Measurements from ENCODE around the gene TP53I13. TPM values are rescaled to one million over a fixed set of nuclear protein-coding genes. Genes with fewer than 3 reads are reported as not detected.

The TP53I13 gene
- total and polyA plus RNA-seq, 2 of the 4 experiments (the other 2 are of a cell fraction): 22.0 to 48.3 TPM

- no peak for TF ChIP-seq RAD21 (IDR thresholded peaks at IDR 0.05; ENCODE audit: low read length)
Measured at GRCh38 chr17:29611351-29612093, 43.0 kb downstream of the TP53I13 start (continued).

GRCh38 chr17:29612094-29612403 lies 43.5 kb downstream of the TP53I13 start:
- TF ChIP-seq MAZ (IDR thresholded peaks at IDR 0.05; ENCODE audit: borderline replicate concordance, low read depth, low read length) (no peak), RAD21 (IDR thresholded peaks at IDR 0.05; ENCODE audit: low read length) (no peak), CHD1 (IDR thresholded peaks at IDR 0.05; ENCODE audit: low read depth, low read length) (no peak), USF2 (IDR thresholded peaks at IDR 0.05; ENCODE audit: low read depth, low read length) (no peak), BHLHE40 (IDR thresholded peaks at IDR 0.05; ENCODE audit: low read depth, low read length) (no peak), POLR2A (IDR thresholded peaks at IDR 0.05; ENCODE audit: low read depth, low read length) (no peak), CTCF (conservative IDR thresholded peaks at IDR 0.05; ENCODE audit: low read depth, low read length) (no peak), MXI1 (IDR thresholded peaks at IDR 0.05; ENCODE audit: borderline replicate concordance, low read depth, low read length) (no peak)
- DNase-seq: no peak
- no peak overlapping the region for H4K5ac ChIP-seq (ENCODE audit: low read depth, low read length)
- H4K20me1 ChIP-seq (ENCODE audit: insufficient read depth, low read length): peaks cover 2% of the 10 kb centered on the region; the same call in 1 of the 2 replicates
- H3K9me1 ChIP-seq (ENCODE audit: insufficient read depth, low read length): peaks cover 8% of the 10 kb centered on the region; the same call in 1 of the 2 replicates
- no peak overlapping the region for H4K8ac ChIP-seq (ENCODE audit: low read depth in 2 of 2, low read length in 2 of 2)
- no peaks in the 10 kb centered on the region for H3K9me3 ChIP-seq (ENCODE audit: control insufficient read depth, insufficient read depth, low read length)
- no peak overlapping the region for H2BK5ac ChIP-seq (ENCODE audit: low read depth, low read length, poor library complexity, severe bottlenecking)
- no peak overlapping the region for H3K4me3 ChIP-seq (ENCODE audit: insufficient read depth, low read depth, low read length)
- intact Hi-C loops (cut with micrococcal nuclease): no loop called here
- H3K4me2 ChIP-seq (ENCODE audit: low read depth, low read length): no peak overlapping the region
- H3K23ac ChIP-seq (ENCODE audit: low read depth, low read length): no peak overlapping the region
- no peak overlapping the region for H3K9ac ChIP-seq (ENCODE audit: low read depth, low read length)
- dilution Hi-C loops (cut with HindIII; ENCODE audit: low sequenced_read_pairs, unreplicated experiment): no loop called here
- no peak overlapping the region for H2BK15ac ChIP-seq (ENCODE audit: low read depth, low read length)
- H3K4me1 ChIP-seq (ENCODE audit: control insufficient read depth, insufficient read depth, low read length): no peaks in the 10 kb centered on the region
- BruUV-seq (replicated peaks): no TSS peak
- H3K56ac ChIP-seq (ENCODE audit: extremely low read depth, insufficient read depth, low read length): no peak overlapping the region
- no peak overlapping the region for H2AK5ac ChIP-seq (ENCODE audit: low read depth, low read length)
- no peaks in the 10 kb centered on the region; the same call in 1 of the 2 replicates for H3K27me3 ChIP-seq (ENCODE audit: control insufficient read depth, insufficient read depth, low read length)
- no peak overlapping the region for H2BK120ac ChIP-seq (ENCODE audit: low read depth, low read length)
- no peak overlapping the region for H3K18ac ChIP-seq (ENCODE audit: low read depth, low read length)
- H2AFZ ChIP-seq (replicated peaks; ENCODE audit: low read length, poor library complexity): no peak overlapping the region
- H4K91ac ChIP-seq (ENCODE audit: insufficient read depth, low read depth, low read length): no peak overlapping the region
- H3K36me3 ChIP-seq (ENCODE audit: control insufficient read depth, insufficient read depth, low read length): peaks cover 2% of the 10 kb centered on the region; the same call in 1 of the 2 replicates
- ChIA-PET POLR2A (ENCODE audit: unreplicated experiment) (no interaction called here), CTCF (no interaction called here)
- in situ Hi-C loops (cut with MboI; ENCODE audit: low sequenced_read_pairs): no loop called here
- no peak overlapping the region for H3K27ac ChIP-seq (ENCODE audit: insufficient read depth, low read length)
- ATAC-seq (ENCODE audit: low read depth): no peak
- H2AK9ac ChIP-seq (replicated peaks; ENCODE audit: low read depth, low read length, poor library complexity): no peak overlapping the region
- H3K79me1 ChIP-seq (ENCODE audit: low read depth in 1 of 2, low read length in 2 of 2): 0 out of 4 replicates have a peak, but pooled peaks cover 0 to 2% of the 10 kb centered on the region in 2 experiments
- no peak overlapping the region for H2BK20ac ChIP-seq (ENCODE audit: low read depth, low read length)
- H3K4ac ChIP-seq (ENCODE audit: low read depth, low read length): no peak overlapping the region
- no CpG with 5 or more reads among the region's 12 CpGs for WGBS, 2 experiments (ENCODE audit: extremely low coverage in 2 of 2, insufficient read length in 1 of 2)
- no peak overlapping the region for H3K14ac ChIP-seq (replicated peaks; ENCODE audit: low read depth, low read length)

Data from IMR-90 (cell line).